Activated naive CD4-positive, alpha-beta T cell treated with anti-CD3 and anti-CD28 coated beads for 36 hours (primary cell): ENCODE results near the gene PRELID3B. TPM values are rescaled to one million over a fixed set of nuclear protein-coding genes. Genes with fewer than 3 reads are reported as not detected.

Experiments used
- CTCF ChIA-PET: fragments of 350-600 bp; sonication (Branson Sonifier 250); formaldehyde crosslinking; loops from one replicate; lab custom pipeline; 2021; ENCODE audit warnings: antibody characterized with exemption; lab: Charles Lee
- DNase-seq: peaks from one replicate; pipeline ENCODE4 v3.0.0-alpha.2; 2020
- H3K27ac Mint-ChIP-seq: one replicate; pipeline ENCODE4 v1.8.0; 2021; ENCODE audit warnings: mild to moderate bottlenecking, mixed read lengths
- H3K27me3 Mint-ChIP-seq: one replicate; pipeline ENCODE4 v1.8.0; 2021; ENCODE audit warnings: low read depth, mixed read lengths
- H3K36me3 Mint-ChIP-seq: one replicate; pipeline ENCODE4 v1.8.0; 2021; ENCODE audit warnings: low read depth, mixed read lengths
- H3K4me1 Mint-ChIP-seq: one replicate; pipeline ENCODE4 v1.8.0; 2021; ENCODE audit warnings: low read depth, mixed read lengths
- H3K4me3 Mint-ChIP-seq: one replicate; pipeline ENCODE4 v1.8.0; 2021; ENCODE audit warnings: mild to moderate bottlenecking, moderate library complexity, mixed read lengths
- H3K9me3 Mint-ChIP-seq: one replicate; pipeline ENCODE4 v1.8.0; 2021; ENCODE audit warnings: mixed read lengths
- intact Hi-C: fragments of 100-400 bp; cut with micrococcal nuclease; formaldehyde crosslinking; loops from one replicate; pipeline ENCODE4 v1.15.1; 2023
- total RNA-seq, 2 experiments: library from RNA; stranded (reverse); gene quantifications; one replicate each; pipeline ENCODE4 v1.2.3, GENCODE V29; 2021

The PRELID3B gene
- total RNA-seq, 2 experiments from 2014 or later, result 170 to 180 TPM

- CTCF ChIA-PET, result no interaction called here
- DNase-seq, result no peak
- no peak overlapping the region for H3K4me3 Mint-ChIP-seq
- intact Hi-C loops, result no loop called here
- no peaks in the 10 kb centered on the region for H3K9me3 Mint-ChIP-seq
- peaks cover 46% of the 10 kb centered on the region for H3K4me1 Mint-ChIP-seq
- peak overlapping the region; percentile 69 for H3K27ac Mint-ChIP-seq
- H3K36me3 Mint-ChIP-seq, result peaks cover 37% of the 10 kb centered on the region
- H3K27me3 Mint-ChIP-seq, result no peaks in the 10 kb centered on the region
Measured at GRCh38 chr20:58986286-58986967, 56.2 kb downstream of the PRELID3B start.

GRCh38 chr20:58985656-58986055 is 56.9 kb downstream of the PRELID3B start:
- Mint-ChIP-seq H3K36me3 (peaks cover 32% of the 10 kb centered on the region), H3K4me1 (peaks cover 46% of the 10 kb centered on the region), H3K27ac (no peak overlapping the region), H3K27me3 (no peaks in the 10 kb centered on the region), H3K4me3 (no peak overlapping the region), H3K9me3 (no peaks in the 10 kb centered on the region)
- intact Hi-C loops, result no loop called here
- CTCF ChIA-PET, result interaction anchor here (0.6 kb wide), 1 partner anchor 105 kb away, joined by 4 read pairs; no protein-coding TSS in a partner anchor
- no peak for DNase-seq

DNA sequence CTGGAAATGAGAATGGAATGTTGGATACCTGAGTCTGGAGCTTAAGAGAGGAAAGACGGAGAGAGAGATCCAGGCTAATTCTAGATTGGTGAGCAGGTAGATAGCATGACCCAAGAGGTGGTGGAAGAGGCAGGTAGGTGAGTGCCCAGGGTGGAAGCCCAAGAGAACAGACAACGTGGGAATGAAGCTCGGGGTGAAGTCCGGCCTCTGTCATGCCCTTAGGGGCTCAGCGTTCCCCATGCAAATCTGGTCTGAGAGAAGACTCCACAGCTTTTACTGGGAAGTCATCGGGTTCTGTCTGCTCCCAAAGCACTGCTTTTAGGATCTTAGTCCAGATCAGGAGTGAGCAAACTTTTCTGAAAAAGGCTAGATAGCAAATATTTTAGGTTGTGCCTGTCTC is 57.9 kb downstream of the PRELID3B start:
- H3K36me3 Mint-ChIP-seq, result peaks cover 28% of the 10 kb centered on the region
- intact Hi-C loops, result loop anchor here (5.0 kb wide), 3 partner anchors 77 to 332 kb away; partner anchors contain the start of gene STX16
- H3K9me3 Mint-ChIP-seq, result no peaks in the 10 kb centered on the region
- CTCF ChIA-PET, result no interaction called here
- no peak overlapping the region for H3K4me3 Mint-ChIP-seq
- DNase-seq, result no peak
- H3K4me1 Mint-ChIP-seq, result peaks cover 46% of the 10 kb centered on the region
- no peaks in the 10 kb centered on the region for H3K27me3 Mint-ChIP-seq
- H3K27ac Mint-ChIP-seq, result no peak overlapping the region

Other genes starting within 250 kb of the PRELID3B start
- gene GNAS-AS1, start 191.9 kb downstream of the PRELID3B start, total RNA-seq, result 1 to 10 TPM; 1.6 to 1.9 TPM
- 100 to 1,000 TPM; 770 to 802 TPM for gene GNAS, start 190.1 kb downstream of the PRELID3B start, total RNA-seq
- gene NELFCD, start 61.5 kb downstream of the PRELID3B start, total RNA-seq, result 100 to 1,000 TPM; 102 to 103 TPM
- gene CTSZ, start 35.5 kb downstream of the PRELID3B start, total RNA-seq, result 10 to 100 TPM; 17.3 to 17.9 TPM
- not detected for gene TUBB1, start 23.4 kb downstream of the PRELID3B start, total RNA-seq
- 10 to 100 TPM; 74.5 to 86.3 TPM for gene ATP5F1E, start 10.5 kb downstream of the PRELID3B start, total RNA-seq
- gene ZNF831, start 121.0 kb upstream of the PRELID3B start, total RNA-seq, result 1 to 10 TPM; 5.1 to 6.0 TPM